GM12878 (cell line): ENCODE measurements around the gene TDRD9. TPM values are rescaled to one million over a fixed set of nuclear protein-coding genes. Genes with fewer than 3 reads are reported as not detected.

Experiments used
- ATAC-seq: fragments of 200-7000 bp; cut with Tn5 transposase; 3 replicates; pipeline ENCODE4 v1.9.1; 2020; ENCODE audit warnings: mild to moderate bottlenecking, moderate library complexity
- BruUV-seq: library from RNA; stranded (reverse); fragments of 400-500 nt; replicated peaks from 2 replicates; lab custom pipeline; 2021; lab: Mats Ljungman, UMichigan
- CTCF ChIA-PET: fragments of 300-600 bp; sonication (Branson Sonifier 250); formaldehyde crosslinking; extraction: SDS; loops from one replicate; lab custom pipeline; 2021; ENCODE audit warnings: inconsistent platforms; lab: Yijun Ruan, JAX
- POLR2A ChIA-PET: fragments of 350-600 bp; formaldehyde crosslinking; extraction: SDS; loops from one replicate; lab custom pipeline; 2021; ENCODE audit warnings: inconsistent platforms; lab: Charles Lee
- RAD21 ChIA-PET: fragments of 300-600 bp; sonication (Branson Sonifier 250); formaldehyde crosslinking; loops from one replicate; lab custom pipeline; 2023; ENCODE audit warnings: antibody characterized with exemption; ENCODE audit not compliant: unreplicated experiment; lab: Charles Lee
- SMC1A ChIA-PET: fragments of 300-600 bp; sonication (Branson Sonifier 250); formaldehyde crosslinking; loops from one replicate; lab custom pipeline; 2023; ENCODE audit not compliant: unreplicated experiment, uncharacterized antibody; lab: Charles Lee
- DNase-seq: peaks from one replicate; pipeline ENCODE4 v3.0.0-alpha.2; 2011; ENCODE audit warnings: low read depth, low spot score
- FAIRE-seq: peaks from 3 replicates; lab custom pipeline; 2011; peaks lifted over from hg19 to GRCh38; lab: Jason Lieb, UNC
- H2AFZ ChIP-seq: 2 replicates; pipeline ENCODE4 v1.6.0; 2011; ENCODE audit warnings: low read depth, low read length, control low read depth; ENCODE audit not compliant: control insufficient read depth
- H3K27ac ChIP-seq: 2 replicates; pipeline ENCODE4 v1.5.1; 2011; ENCODE audit warnings: control low read depth; ENCODE audit not compliant: control insufficient read depth, insufficient read depth
- H3K27me3 ChIP-seq, 2 experiments: replicated peaks in 1 of 2; 2 replicates each; pipeline versions ENCODE4 v1.6.0 to v1.6.1; 2011; ENCODE audit warnings: low read length in 1 of 2; ENCODE audit not compliant: control insufficient read depth in 2 of 2, insufficient read depth in 2 of 2
- H3K36me3 ChIP-seq, 2 experiments: 2 replicates each; pipeline ENCODE4 v1.5.1; 2011; ENCODE audit warnings: low read length in 1 of 2; ENCODE audit not compliant: control insufficient read depth in 2 of 2, insufficient read depth in 2 of 2
- H3K4me1 ChIP-seq: 2 replicates; pipeline ENCODE4 v1.6.1; 2011; ENCODE audit warnings: mild to moderate bottlenecking, low read length, moderate library complexity, mixed read lengths; ENCODE audit not compliant: control insufficient read depth, insufficient read depth
- H3K4me2 ChIP-seq: 2 replicates; pipeline ENCODE4 v1.6.0; 2011; ENCODE audit warnings: control low read depth; ENCODE audit not compliant: control insufficient read depth, insufficient read depth
- H3K4me3 ChIP-seq: fragments of 200-600 bp; sonication (generic); 2 replicates; pipeline ENCODE4 v1.5.1; 2016
- H3K79me2 ChIP-seq: 2 replicates; pipeline ENCODE4 v1.6.0; 2011; ENCODE audit warnings: low read length; ENCODE audit not compliant: control insufficient read depth, insufficient read depth
- H3K9ac ChIP-seq: 2 replicates; pipeline ENCODE4 v1.8.0; 2011; ENCODE audit warnings: low read length, control low read depth, mixed read lengths; ENCODE audit not compliant: control insufficient read depth, insufficient read depth
- H3K9me3 ChIP-seq: replicated peaks from 3 replicates; pipeline ENCODE4 v1.5.1; 2011; ENCODE audit warnings: mild to moderate bottlenecking, low read length; ENCODE audit not compliant: control insufficient read depth, insufficient read depth
- H4K20me1 ChIP-seq: 2 replicates; pipeline ENCODE4 v1.6.0; 2011; ENCODE audit not compliant: control insufficient read depth, insufficient read depth
- BCLAF1 ChIP-seq: fragments of 450-650 bp; IDR thresholded peaks from 2 replicates; pipeline ENCODE4 v1.6.1; 2017; ENCODE audit warnings: antibody characterized with exemption, mild to moderate bottlenecking, moderate library complexity
- CHD1 ChIP-seq: IDR thresholded peaks from 2 replicates; pipeline ENCODE4 v1.6.1; 2012; ENCODE audit warnings: low read depth, low read length, improper control_type of control experiment
- CREB1 ChIP-seq: IDR thresholded peaks from 2 replicates; pipeline ENCODE4 v1.6.1; 2012; ENCODE audit warnings: low read depth, mild to moderate bottlenecking, inconsistent platforms
- CTCF ChIP-seq, 3 experiments: IDR thresholded peaks in 2 of 3; conservative IDR thresholded peaks in 1 of 3; 2 replicates each; pipeline ENCODE4 v1.5.1; 2011; ENCODE audit warnings: low read depth in 3 of 3, low read length in 3 of 3, mild to moderate bottlenecking in 3 of 3, control low read depth in 2 of 3, moderate library complexity in 2 of 3, inconsistent platforms in 1 of 3, mixed read lengths in 1 of 3; ENCODE audit not compliant: control insufficient read depth in 2 of 3, insufficient read depth in 1 of 3; ENCODE audit errors: extremely low read depth in 1 of 3
- E2F4 ChIP-seq: IDR thresholded peaks from 2 replicates; pipeline ENCODE4 v1.6.1; 2012; ENCODE audit warnings: low read depth, low read length, improper control_type of control experiment
- E2F8 ChIP-seq: fragments of 450-650 bp; IDR thresholded peaks from 2 replicates; pipeline ENCODE4 v1.6.1; 2018; ENCODE audit warnings: mild to moderate bottlenecking, low read depth, moderate library complexity; ENCODE audit not compliant: partially characterized antibody
- FOXK2 ChIP-seq: fragments of 450-650 bp; IDR thresholded peaks from 2 replicates; pipeline ENCODE4 v1.6.1; 2017; ENCODE audit warnings: mild to moderate bottlenecking, moderate library complexity
- IRF5 ChIP-seq: fragments of 450-650 bp; IDR thresholded peaks from 2 replicates; pipeline ENCODE4 v1.6.1; 2017; ENCODE audit warnings: borderline replicate concordance
- JUND ChIP-seq: IDR thresholded peaks from 2 replicates; pipeline ENCODE4 v1.6.1; 2012; ENCODE audit warnings: low read depth, mild to moderate bottlenecking, low read length, improper control_type of control experiment, moderate library complexity
- KLF5 ChIP-seq: fragments of 450-650 bp; IDR thresholded peaks from 2 replicates; pipeline ENCODE4 v1.6.1; 2014; ENCODE audit warnings: mild to moderate bottlenecking; ENCODE audit not compliant: partially characterized antibody
- LARP7 ChIP-seq: fragments of 450-650 bp; IDR thresholded peaks from 2 replicates; pipeline ENCODE4 v1.6.1; 2017; ENCODE audit warnings: mild to moderate bottlenecking
- MAX ChIP-seq: IDR thresholded peaks from 2 replicates; pipeline ENCODE4 v1.6.1; 2012; ENCODE audit warnings: low read depth, low read length, improper control_type of control experiment
- PML ChIP-seq: IDR thresholded peaks from 2 replicates; pipeline ENCODE4 v1.6.1; 2012; ENCODE audit warnings: low read length, inconsistent platforms
- STAT3 ChIP-seq: IDR thresholded peaks from 2 replicates; pipeline ENCODE4 v1.6.1; 2011; ENCODE audit warnings: low read depth, low read length, improper control_type of control experiment
- WGBS: methylation state at CpG from one replicate; pipeline ENCODE4 v1.1.6; 2016; ENCODE audit warnings: low lambda C conversion rate; ENCODE audit not compliant: insufficient replicate concordance, insufficient coverage; ENCODE audit errors: missing lambda C conversion rate; 5-methylcytosine and 5-hydroxymethylcytosine counted together
- in situ Hi-C: fragments of 300-500 bp; cut with MboI; formaldehyde crosslinking; loops from 9 replicates; pipeline ENCODE4 v1.14.3; 2018; ENCODE audit warnings: mixed read lengths
- intact Hi-C: fragments of 100-400 bp; cut with micrococcal nuclease; formaldehyde crosslinking; loops from one replicate; pipeline ENCODE4 v1.14.2; 2022; ENCODE audit not compliant: unreplicated experiment
- polyA plus RNA-seq, 11 experiments: library from polyadenylated mRNA; depleted of rRNA in 4 of 11; unstranded in 6 of 11; stranded (reverse) in 5 of 11; fragments of >200 nt; fragmentation: Nextera tagmentation in 4 of 11; fragmentation: Illumina TruSeq in 1 of 11; extraction: Ambion mirVana in 4 of 11; extraction: Trizol in 1 of 11; gene quantifications; 1 replicate in 1 of 11; 2 replicates in 10 of 11; pipeline versions ENCODE4 v1.2.1 to v1.2.3, GENCODE V29; 2011 to 2016; ENCODE audit warnings: inconsistent platforms in 2 of 11, missing spikeins in 2 of 11, low read depth in 1 of 11
- total RNA-seq, 4 experiments: library from RNA; depleted of rRNA in 3 of 4; stranded (reverse); fragments of >200 nt in 3 of 4; fragmentation: Illumina TruSeq in 1 of 4; extraction: Trizol in 1 of 4; gene quantifications; 2 replicates each; pipeline versions ENCODE4 v1.2.1 to v1.2.3, GENCODE V29; 2013 to 2021

TDRD9 gene
- total and polyA plus RNA-seq, 10 of the 15 experiments (the other 5 are each of a cell fraction or from before 2014, with no cell fraction given) = 0.12 TPM; not detected in 9

- Histone ChIP-seq H3K27ac (no peak overlapping the region), H3K4me3 (no peak overlapping the region), H3K9me3 (no peaks in the 10 kb centered on the region), H3K9ac (no peak overlapping the region), H2AFZ (no peak overlapping the region), H3K4me1 (no peaks in the 10 kb centered on the region; the same call in 1 of the 2 replicates), H3K79me2 (no peaks in the 10 kb centered on the region), H3K36me3 (no peaks in the 10 kb centered on the region), H3K27me3 (no peaks in the 10 kb centered on the region), H3K4me2 (no peak overlapping the region), H4K20me1 (no peaks in the 10 kb centered on the region)
- FAIRE-seq (no peak), DNase-seq (no peak), ATAC-seq (no peak)
- in situ Hi-C loops = no loop called here
- BruUV-seq = no TSS peak
- intact Hi-C loops = no loop called here
- WGBS = 41% methylated on average over 15 of the region's 15 CpGs
- CTCF ChIA-PET = no interaction called here
- SMC1A ChIA-PET = no interaction called here
- RAD21 ChIA-PET = no interaction called here
- POLR2A ChIA-PET = no interaction called here
- no peak for TF ChIP-seq CREB1
- TF ChIP-seq LARP7 = no peak
- TF ChIP-seq MAX = no peak
- no peak for TF ChIP-seq IRF5
- TF ChIP-seq E2F8 = no peak
- TF ChIP-seq BCLAF1 = no peak
- no peak for TF ChIP-seq JUND
- TF ChIP-seq E2F4 = no peak
- no peak for TF ChIP-seq CTCF (IDR thresholded peaks at IDR 0.05 in 2 of 3, conservative IDR thresholded peaks at IDR 0.05 in 1 of 3; ENCODE audit: control insufficient read depth in 2 of 3, extremely low read depth in 1 of 3, insufficient read depth in 1 of 3, low read depth in 3 of 3, low read length in 3 of 3)
- no peak for TF ChIP-seq KLF5
- TF ChIP-seq PML = no peak
- TF ChIP-seq STAT3 = no peak
- TF ChIP-seq CHD1 = no peak
- no peak for TF ChIP-seq FOXK2
These were observed 153.8 kb downstream of the TDRD9 start for GRCh38 chr14:104081951-104082464.
